GM21515 (cell line): ENCODE data around the gene RILPL1.
A peak's percentile ranks its signal among the peaks of the same experiment; 100 is the strongest.
"Not testable (repeated sequence)": the region's sequence is repeated elsewhere in the genome, so short reads cannot be mapped to it uniquely, and the experiment has no call there.

Experiments used
- ATAC-seq: cut with Tn5 transposase; IDR thresholded peaks from one replicate; pipeline ENCODE4 v1.9.1; 2021; ENCODE audit not compliant: unreplicated experiment

The RILPL1 gene

DNA sequence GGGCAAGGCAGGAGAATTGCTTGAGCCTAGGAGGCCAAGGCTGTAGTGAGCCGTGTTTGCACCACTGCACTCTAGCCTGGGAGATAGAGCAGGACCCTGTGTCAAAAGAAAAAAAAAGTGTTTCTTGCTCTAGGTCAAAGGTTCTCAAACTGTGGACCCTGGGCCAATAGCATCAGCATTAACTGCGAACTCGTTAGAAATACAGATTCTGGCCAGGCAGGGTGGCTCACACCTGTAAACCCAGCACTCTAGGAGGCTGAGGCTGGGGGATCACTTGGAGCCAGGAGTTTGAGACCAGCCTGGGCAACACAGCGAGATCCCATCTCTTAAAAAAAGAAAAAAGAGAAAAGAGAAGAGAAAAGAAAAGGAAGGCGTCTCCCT lies 97.9 kb downstream of the RILPL1 start:
- no peak for ATAC-seq

DNA sequence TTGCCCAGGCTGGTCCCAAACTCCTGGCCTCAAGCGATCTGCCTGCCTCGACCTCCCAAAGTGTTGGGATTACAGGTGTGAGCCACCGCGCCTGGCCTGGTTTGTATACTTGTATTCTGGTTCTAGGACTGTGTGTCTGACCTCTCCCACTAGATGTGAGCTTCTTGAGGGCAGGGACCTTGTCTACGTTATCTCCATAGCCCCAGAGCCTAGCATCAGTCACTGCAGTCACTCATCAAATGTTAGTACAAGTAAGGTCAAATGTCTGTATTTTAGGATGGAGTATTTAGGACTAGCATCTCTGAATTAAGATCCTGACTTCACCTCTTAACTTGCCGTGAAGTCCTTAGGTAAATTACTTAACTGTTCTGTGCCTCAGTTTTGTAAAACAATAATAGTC lies 99.9 kb downstream of the RILPL1 start:
- no peak for ATAC-seq

DNA sequence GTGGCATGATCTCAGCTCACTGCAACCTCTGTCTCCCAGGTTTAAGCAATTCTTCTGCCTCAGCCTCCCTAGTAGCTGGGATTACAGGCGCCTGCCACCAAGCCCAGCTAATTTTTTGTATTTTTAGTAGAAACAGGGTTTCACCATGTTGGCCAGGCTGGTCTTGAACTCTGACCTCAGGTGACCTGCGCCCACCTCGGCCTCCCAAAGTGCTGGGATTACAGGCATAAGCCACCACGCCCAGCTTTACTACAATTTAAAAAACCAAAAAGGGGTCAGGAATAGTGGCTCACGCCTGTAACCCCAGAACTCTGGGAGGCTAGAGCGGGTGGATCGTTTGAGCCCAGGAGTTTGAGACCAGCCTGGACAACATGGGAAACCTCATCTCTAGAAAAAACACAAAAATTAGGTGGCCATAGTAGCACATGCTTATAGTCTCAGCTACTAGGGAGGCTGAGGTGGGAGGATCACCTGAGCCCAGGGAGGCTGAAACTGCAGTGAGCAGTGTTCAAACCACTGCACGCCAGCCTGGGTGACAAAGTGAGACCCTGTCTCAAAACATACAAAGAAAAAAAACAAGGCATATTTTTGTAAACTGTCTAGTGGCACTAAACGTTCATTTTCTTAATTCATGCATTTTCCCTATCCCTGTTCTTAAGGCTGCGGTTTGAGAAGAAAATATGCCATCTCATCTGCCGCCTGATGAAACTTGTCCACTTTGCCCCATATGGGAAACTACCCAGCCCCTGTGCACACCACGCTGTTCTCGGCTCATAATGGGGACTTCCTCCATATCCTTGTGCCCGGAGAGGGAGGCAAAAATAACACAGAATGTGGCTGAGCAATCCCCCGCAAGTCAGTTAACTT lies 101.3 kb downstream of the RILPL1 start:
- ATAC-seq: not testable (repeated sequence)

DNA sequence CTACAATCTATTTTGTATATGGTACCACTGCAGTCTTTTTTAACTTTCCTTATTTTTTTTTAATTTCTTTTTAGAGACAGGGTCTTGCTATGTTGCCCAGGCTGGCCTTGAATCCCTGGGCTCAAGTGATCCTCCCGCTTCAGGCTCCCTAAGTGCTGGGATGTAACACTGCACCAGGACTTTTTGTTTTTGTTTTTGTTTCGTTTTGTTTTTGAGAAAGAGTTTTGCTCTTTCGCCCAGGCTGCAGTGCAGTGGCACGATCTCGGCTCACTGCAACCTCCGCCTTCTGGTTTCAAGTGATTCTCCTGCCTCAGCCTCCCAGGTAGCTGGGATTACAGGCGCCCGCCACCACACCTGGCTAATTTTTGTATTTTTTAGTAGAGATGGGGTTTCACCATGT lies 104.4 kb downstream of the RILPL1 start:
- not testable (repeated sequence) for ATAC-seq

DNA sequence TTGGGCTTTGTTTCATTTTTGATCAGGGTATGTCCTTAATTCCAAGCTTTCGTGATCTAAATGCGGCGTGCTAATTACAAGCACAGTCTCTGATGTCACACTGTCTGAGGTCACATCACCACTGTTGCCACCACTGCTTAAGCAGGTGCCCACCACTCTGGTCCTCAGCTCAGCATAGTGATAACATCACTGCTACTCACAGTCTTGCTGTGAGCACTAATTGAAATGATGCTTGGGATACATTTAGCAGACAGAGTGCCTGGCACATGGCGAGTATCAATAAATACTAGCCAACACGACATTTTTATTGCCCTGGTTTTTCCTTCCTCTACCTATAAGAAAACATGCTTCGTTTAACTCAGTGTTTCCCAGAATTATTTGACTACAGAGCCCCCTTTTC lies 104.9 kb downstream of the RILPL1 start:
- no peak for ATAC-seq

DNA sequence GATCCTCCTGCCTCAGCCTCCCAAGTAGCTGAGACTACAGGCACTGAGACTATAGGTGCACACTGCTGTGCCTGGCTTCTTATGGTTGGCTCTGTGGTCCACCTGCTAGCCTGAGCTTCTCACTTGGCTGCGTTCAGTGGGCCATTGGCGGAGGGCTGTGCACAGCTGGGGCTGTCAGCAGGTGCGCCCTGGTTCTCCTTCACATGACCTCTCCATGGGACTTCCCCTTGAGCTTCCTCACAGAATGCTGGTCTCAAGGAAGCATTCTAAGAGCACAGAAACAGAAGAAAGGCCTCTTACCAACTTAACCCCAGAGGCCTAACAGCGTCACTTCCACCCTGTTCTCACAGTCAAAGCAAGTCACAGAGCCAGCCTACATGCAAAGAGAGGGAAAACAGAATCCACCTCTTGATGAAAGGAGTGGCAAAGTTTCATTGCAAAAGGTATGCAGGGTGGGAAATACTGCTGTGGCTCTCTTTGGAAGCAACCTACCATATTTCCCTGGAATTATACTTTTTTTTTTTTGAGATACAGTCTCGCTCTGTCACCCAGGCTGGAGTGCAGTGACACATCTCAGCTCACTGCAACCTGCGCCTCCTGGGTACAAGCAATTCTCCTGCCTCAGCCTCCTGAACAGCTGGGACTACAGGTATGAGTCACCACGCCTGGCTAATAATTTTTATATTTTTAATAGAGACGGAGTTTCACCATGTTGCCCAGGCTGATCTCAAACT lies 106.3 kb downstream of the RILPL1 start:
- peak; percentile 88 for ATAC-seq

DNA sequence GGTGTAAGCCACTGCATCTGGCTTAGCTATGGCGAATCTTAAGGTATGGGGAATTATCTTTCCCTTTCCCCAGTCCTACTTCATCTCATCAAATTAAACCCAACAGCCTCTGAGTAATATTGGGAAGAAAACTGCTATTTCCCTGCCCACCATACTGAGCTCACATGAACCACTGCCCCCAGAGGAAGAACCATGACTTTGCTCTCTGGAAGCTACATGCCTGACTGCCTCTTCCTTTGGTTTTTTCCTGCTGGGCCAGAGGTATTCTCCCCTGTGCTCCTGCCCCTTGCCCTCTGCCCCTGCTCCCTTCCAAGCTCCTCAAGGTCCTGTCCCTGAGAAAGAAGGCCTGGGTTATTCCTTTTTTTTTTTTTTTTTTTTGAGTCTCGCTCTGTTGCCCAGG lies 112.2 kb downstream of the RILPL1 start:
- ATAC-seq: no peak
